Measurements from ENCODE around the gene SERPINA10.

SERPINA10 gene

GRCh38 chr14:94237983-94238382 lies 55.1 kb downstream of the SERPINA10 start:
- TF ChIP-seq, protein P1, sequence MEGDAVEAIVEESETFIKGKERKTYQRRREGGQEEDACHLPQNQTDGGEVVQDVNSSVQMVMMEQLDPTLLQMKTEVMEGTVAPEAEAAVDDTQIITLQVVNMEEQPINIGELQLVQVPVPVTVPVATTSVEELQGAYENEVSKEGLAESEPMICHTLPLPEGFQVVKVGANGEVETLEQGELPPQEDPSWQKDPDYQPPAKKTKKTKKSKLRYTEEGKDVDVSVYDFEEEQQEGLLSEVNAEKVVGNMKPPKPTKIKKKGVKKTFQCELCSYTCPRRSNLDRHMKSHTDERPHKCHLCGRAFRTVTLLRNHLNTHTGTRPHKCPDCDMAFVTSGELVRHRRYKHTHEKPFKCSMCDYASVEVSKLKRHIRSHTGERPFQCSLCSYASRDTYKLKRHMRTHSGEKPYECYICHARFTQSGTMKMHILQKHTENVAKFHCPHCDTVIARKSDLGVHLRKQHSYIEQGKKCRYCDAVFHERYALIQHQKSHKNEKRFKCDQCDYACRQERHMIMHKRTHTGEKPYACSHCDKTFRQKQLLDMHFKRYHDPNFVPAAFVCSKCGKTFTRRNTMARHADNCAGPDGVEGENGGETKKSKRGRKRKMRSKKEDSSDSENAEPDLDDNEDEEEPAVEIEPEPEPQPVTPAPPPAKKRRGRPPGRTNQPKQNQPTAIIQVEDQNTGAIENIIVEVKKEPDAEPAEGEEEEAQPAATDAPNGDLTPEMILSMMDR (conservative IDR thresholded peaks at IDR 0.05): no peak
- no peak overlapping the region for H3K27ac ChIP-seq

DNA sequence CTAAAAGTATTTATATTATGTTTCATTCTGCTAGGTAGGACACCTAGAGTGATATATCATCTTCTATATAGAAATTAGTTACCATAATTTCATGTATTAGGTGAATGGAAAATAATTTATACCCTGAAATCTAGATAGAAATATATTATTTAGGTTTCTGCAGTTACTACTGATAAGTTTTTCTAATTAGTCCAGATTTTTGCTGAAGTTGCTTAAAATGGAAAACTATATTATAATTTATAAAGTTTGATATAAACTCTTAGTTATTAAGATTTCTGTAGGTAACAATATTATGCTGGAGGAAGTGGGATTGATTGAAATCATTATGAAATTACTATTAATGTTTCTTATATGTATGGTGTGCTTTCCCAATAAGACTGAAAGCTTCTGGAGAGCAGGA lies 56.0 kb downstream of the SERPINA10 start:
- no peak overlapping the region for H3K27ac ChIP-seq
- TF ChIP-seq, protein P1 (conservative IDR thresholded peaks at IDR 0.05): no peak

Measured in VCaP (cell line).